Nephron (organoid): Measurements from ENCODE around the gene GHR.

Experiments used
- H3K27ac Mint-ChIP-seq, 3 experiments: 2 replicates each; pipeline ENCODE4 v1.8.0; 2020; ENCODE audit warnings: mixed read lengths in 3 of 3, mild to moderate bottlenecking in 2 of 3, moderate library complexity in 1 of 3
- H3K27me3 Mint-ChIP-seq: 2 replicates; pipeline ENCODE4 v1.8.0; 2021; ENCODE audit warnings: low read depth, mild to moderate bottlenecking, moderate library complexity, mixed read lengths
- H3K36me3 Mint-ChIP-seq: 2 replicates; pipeline ENCODE4 v1.8.0; 2020; ENCODE audit warnings: low read depth, mixed read lengths
- H3K4me1 Mint-ChIP-seq: 2 replicates; pipeline ENCODE4 v1.8.0; 2020; ENCODE audit warnings: mixed read lengths
- H3K4me3 Mint-ChIP-seq, 3 experiments: 2 replicates each; pipeline ENCODE4 v1.8.0; 2020; ENCODE audit warnings: mild to moderate bottlenecking in 3 of 3, mixed read lengths in 3 of 3, moderate library complexity in 2 of 3
- H3K9me3 Mint-ChIP-seq: 2 replicates; pipeline ENCODE4 v1.8.0; 2020; ENCODE audit warnings: mixed read lengths
- TF ChIP-seq, protein P1 (sequence below), 3 experiments: fragments of 200-600 bp; sonication (generic); IDR thresholded peaks; one replicate each; pipeline ENCODE4 v1.5.0; 2021; ENCODE audit warnings: antibody characterized with exemption in 3 of 3; ENCODE audit not compliant: unreplicated experiment in 3 of 3

GHR gene

DNA sequence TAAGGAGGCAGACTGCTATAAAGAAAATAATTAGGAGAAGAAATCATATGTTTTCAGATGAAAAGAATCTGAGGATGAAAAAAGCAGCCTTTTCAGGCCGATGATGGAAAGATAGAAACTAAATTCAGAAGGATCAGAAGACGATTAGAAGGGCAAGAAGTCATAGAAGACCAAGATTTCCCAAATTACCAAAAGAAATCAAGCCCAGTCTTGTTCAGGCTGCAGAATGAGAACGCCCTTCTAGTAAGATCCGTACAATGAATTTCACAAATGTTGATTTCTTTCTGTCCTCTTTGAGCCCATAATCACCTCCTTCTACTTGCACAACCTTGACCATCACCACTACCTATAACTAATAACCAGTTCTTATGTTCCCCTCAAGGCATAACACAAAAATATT, 218.8 kb downstream of the GHR start:
- Mint-ChIP-seq H3K27me3 (no peaks in the 10 kb centered on the region), H3K4me1 (no peaks in the 10 kb centered on the region), H3K9me3 (peaks cover 2% of the 10 kb centered on the region), H3K36me3 (no peaks in the 10 kb centered on the region), H3K4me3 (no peak overlapping the region), H3K27ac (no peak overlapping the region)
- TF ChIP-seq, protein P1, sequence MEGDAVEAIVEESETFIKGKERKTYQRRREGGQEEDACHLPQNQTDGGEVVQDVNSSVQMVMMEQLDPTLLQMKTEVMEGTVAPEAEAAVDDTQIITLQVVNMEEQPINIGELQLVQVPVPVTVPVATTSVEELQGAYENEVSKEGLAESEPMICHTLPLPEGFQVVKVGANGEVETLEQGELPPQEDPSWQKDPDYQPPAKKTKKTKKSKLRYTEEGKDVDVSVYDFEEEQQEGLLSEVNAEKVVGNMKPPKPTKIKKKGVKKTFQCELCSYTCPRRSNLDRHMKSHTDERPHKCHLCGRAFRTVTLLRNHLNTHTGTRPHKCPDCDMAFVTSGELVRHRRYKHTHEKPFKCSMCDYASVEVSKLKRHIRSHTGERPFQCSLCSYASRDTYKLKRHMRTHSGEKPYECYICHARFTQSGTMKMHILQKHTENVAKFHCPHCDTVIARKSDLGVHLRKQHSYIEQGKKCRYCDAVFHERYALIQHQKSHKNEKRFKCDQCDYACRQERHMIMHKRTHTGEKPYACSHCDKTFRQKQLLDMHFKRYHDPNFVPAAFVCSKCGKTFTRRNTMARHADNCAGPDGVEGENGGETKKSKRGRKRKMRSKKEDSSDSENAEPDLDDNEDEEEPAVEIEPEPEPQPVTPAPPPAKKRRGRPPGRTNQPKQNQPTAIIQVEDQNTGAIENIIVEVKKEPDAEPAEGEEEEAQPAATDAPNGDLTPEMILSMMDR (IDR thresholded peaks at IDR 0.05; ENCODE audit: unreplicated experiment in 3 of 3): no peak

DNA sequence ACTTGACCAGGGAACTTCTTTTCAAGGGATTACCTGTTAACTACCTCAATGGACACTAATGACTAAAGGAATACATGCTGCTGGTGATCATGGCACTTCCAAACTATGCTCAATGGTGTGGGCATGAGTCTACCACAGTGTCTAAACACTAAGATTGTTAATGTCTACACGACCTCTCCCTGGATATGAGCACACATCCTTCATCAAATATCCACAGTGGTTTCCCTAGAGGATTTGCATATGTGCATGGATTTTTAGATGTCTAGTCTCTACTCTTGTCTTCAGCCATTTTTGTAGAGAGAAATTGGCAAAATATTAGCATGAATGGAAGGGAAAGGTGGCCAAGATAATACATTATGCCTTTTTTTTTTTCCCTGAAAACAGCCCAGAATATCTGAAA, 220.1 kb downstream of the GHR start:
- TF ChIP-seq, protein P1 (IDR thresholded peaks at IDR 0.05; ENCODE audit: unreplicated experiment in 3 of 3): no peak
- Mint-ChIP-seq H3K27ac (no peak overlapping the region), H3K9me3 (peaks cover 2% of the 10 kb centered on the region), H3K4me1 (no peaks in the 10 kb centered on the region), H3K27me3 (no peaks in the 10 kb centered on the region), H3K36me3 (no peaks in the 10 kb centered on the region), H3K4me3 (no peak overlapping the region)

DNA sequence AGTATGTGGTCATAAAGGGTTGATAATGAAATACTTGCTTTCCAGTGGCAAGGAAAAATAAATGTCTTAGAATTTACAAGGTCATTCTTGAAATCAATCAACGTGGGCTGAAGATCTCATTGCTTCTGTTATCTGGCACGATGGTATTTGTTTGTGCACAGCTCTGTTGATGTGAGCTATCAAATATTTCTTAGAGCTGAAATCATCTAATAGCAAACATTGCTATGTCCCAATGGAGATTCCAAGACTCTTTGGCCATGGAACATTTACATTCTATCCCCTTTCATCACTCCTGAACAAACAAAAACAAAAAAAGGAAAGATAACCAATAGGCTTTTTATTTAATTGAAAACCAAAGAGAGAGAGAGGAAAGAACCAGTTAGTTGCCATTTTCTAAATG, 221.9 kb downstream of the GHR start:
- Mint-ChIP-seq H3K9me3 (peaks cover 2% of the 10 kb centered on the region), H3K4me3 (no peak overlapping the region), H3K27ac (no peak overlapping the region), H3K4me1 (peaks cover 6% of the 10 kb centered on the region), H3K36me3 (no peaks in the 10 kb centered on the region), H3K27me3 (no peaks in the 10 kb centered on the region)
- TF ChIP-seq, protein P1 (IDR thresholded peaks at IDR 0.05; ENCODE audit: unreplicated experiment in 3 of 3): no peak

DNA sequence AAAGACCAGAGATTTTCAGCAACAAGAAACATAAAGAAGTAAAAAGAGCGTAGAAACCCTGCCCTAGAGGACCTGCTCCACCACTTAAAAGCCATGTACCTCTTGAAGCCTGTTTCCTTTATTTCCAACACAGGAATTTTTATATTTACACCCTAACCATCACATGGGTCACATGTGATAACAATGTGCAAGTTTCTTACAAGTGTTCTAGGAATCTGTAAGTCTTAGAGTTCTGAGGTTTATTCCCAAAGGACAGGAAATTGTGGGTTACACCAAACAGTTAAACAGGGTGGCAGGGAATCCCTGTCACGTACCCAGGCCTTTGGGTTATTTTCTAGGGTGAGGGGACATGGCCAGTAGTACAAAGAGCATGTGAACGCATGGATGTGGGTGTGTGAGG, 224.8 kb downstream of the GHR start:
- H3K36me3 Mint-ChIP-seq: no peaks in the 10 kb centered on the region
- H3K4me1 Mint-ChIP-seq: peaks cover 6% of the 10 kb centered on the region
- TF ChIP-seq, protein P1 (IDR thresholded peaks at IDR 0.05; ENCODE audit: unreplicated experiment in 3 of 3): no peak
- H3K27ac Mint-ChIP-seq: peak overlapping the region; percentile 20 to 72 (median 53)
- H3K27me3 Mint-ChIP-seq: no peaks in the 10 kb centered on the region
- H3K4me3 Mint-ChIP-seq: no peak overlapping the region
- H3K9me3 Mint-ChIP-seq: peaks cover 2% of the 10 kb centered on the region

DNA sequence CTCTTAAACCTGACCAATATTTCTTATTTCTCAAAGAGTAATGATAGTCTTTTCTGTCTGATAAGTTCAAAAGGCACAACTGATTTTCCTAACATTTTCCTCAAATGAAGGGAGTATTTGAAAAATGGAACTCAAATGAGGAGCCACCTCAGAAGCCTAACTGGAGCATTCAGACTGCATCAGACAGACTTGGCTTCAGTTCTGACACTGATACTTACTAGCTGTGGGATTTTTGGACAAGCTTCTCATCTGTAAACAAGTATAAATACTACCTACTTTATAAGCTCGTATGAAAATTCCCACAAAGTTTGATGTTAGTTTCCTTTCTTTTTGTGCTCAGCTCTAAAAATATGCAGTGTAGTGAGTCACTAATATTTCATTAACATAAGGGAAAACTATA, 225.7 kb downstream of the GHR start:
- TF ChIP-seq, protein P1 (IDR thresholded peaks at IDR 0.05; ENCODE audit: unreplicated experiment in 3 of 3): no peak
- H3K9me3 Mint-ChIP-seq: no peaks in the 10 kb centered on the region
- peaks cover 6% of the 10 kb centered on the region for H3K4me1 Mint-ChIP-seq
- no peaks in the 10 kb centered on the region for H3K27me3 Mint-ChIP-seq
- H3K36me3 Mint-ChIP-seq: no peaks in the 10 kb centered on the region
- peak overlapping the region; percentile 38 to 72 (median 48) for H3K27ac Mint-ChIP-seq
- H3K4me3 Mint-ChIP-seq: no peak overlapping the region

DNA sequence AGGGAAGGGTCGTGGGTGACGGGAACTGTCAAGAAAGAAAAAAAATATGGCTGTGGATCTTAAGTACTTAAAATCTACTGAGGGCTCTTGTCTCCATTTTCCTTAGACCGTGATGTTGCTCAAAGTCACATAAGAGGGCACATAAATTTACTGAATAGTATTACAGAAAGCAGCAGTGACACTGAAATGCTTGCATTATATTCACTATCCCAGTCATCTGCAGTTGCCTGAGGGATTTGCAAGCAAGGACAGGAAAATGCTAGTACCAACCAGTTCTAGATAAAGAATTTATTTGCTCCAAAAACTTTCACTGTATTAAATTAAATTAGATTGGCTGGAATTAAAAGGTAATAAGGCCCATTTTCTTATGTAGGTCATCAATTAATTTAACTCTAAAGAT, 226.8 kb downstream of the GHR start:
- Mint-ChIP-seq H3K27me3 (no peaks in the 10 kb centered on the region), H3K36me3 (no peaks in the 10 kb centered on the region), H3K27ac (peak overlapping the region in 2 of 3 experiments; percentile 15 to 18), H3K9me3 (no peaks in the 10 kb centered on the region), H3K4me3 (no peak overlapping the region), H3K4me1 (peaks cover 14% of the 10 kb centered on the region)
- TF ChIP-seq, protein P1 (IDR thresholded peaks at IDR 0.05; ENCODE audit: unreplicated experiment in 3 of 3): no peak
